DND-41 (cell line): Measurements from ENCODE around the gene LANCL3.

Experiments
- ATAC-seq: fragments of 200-7000 bp; cut with Tn5 transposase; 3 replicates; pipeline ENCODE4 v1.9.1; 2021; ENCODE audit warnings: low read depth; ENCODE audit not compliant: insufficient read depth
- DNase-seq: peaks from one replicate; pipeline ENCODE4 v3.0.0-alpha.2; 2020
- H2AFZ ChIP-seq: 2 replicates; pipeline ENCODE4 v1.6.0; 2012; ENCODE audit warnings: low read depth, low read length
- H3K27ac ChIP-seq: 2 replicates; pipeline ENCODE4 v1.5.1; 2012; ENCODE audit warnings: low read length, inconsistent platforms
- H3K27me3 ChIP-seq: fragments of 200-600 bp; sonication (generic); 2 replicates; pipeline ENCODE4 v1.6.0; 2012; ENCODE audit warnings: low read length, mild to moderate bottlenecking, inconsistent platforms; ENCODE audit not compliant: insufficient read depth, poor library complexity
- H3K36me3 ChIP-seq: 2 replicates; pipeline ENCODE4 v1.5.1; 2012; ENCODE audit warnings: low read length, inconsistent platforms; ENCODE audit not compliant: insufficient read depth
- H3K4me1 ChIP-seq: 2 replicates; pipeline ENCODE4 v1.5.1; 2012; ENCODE audit warnings: mild to moderate bottlenecking, low read length; ENCODE audit not compliant: insufficient read depth
- H3K4me2 ChIP-seq: 2 replicates; pipeline ENCODE4 v1.6.0; 2012; ENCODE audit warnings: mild to moderate bottlenecking, moderate library complexity, low read length, inconsistent platforms; ENCODE audit not compliant: insufficient read depth
- H3K4me3 ChIP-seq, 2 experiments: fragments of 200-600 bp in 1 of 2; shearing (Covaris generic) in 1 of 2; 2 replicates each; pipeline ENCODE4 v1.5.1; 2012 to 2016; ENCODE audit warnings: inconsistent platforms in 2 of 2, low read length in 2 of 2, mild to moderate bottlenecking in 2 of 2, low read depth in 1 of 2, moderate library complexity in 1 of 2
- H3K79me2 ChIP-seq: 2 replicates; pipeline ENCODE4 v1.6.0; 2012; ENCODE audit warnings: low read length, inconsistent platforms; ENCODE audit not compliant: insufficient read depth
- H3K9ac ChIP-seq: 2 replicates; pipeline ENCODE4 v1.6.0; 2012; ENCODE audit warnings: low read depth, mild to moderate bottlenecking, inconsistent platforms, low read length, moderate library complexity
- H3K9me3 ChIP-seq: 2 replicates; pipeline ENCODE4 v1.5.1; 2012; ENCODE audit warnings: low read length, moderate library complexity, mild to moderate bottlenecking, inconsistent platforms; ENCODE audit not compliant: insufficient read depth, severe bottlenecking
- H4K20me1 ChIP-seq: 2 replicates; pipeline ENCODE4 v1.6.0; 2012; ENCODE audit warnings: low read length; ENCODE audit not compliant: insufficient read depth
- EZH2 ChIP-seq: IDR thresholded peaks from 3 replicates; pipeline ENCODE4 v1.6.1; 2012; ENCODE audit warnings: borderline replicate concordance, low read depth, mild to moderate bottlenecking, moderate library complexity, low read length, inconsistent platforms; ENCODE audit not compliant: severe bottlenecking
- TF ChIP-seq, protein P1 (sequence below): IDR thresholded peaks from 2 replicates; pipeline ENCODE4 v1.5.1; 2012; ENCODE audit warnings: borderline replicate concordance, low read length, moderate library complexity, mild to moderate bottlenecking; ENCODE audit not compliant: poor library complexity, severe bottlenecking; ENCODE audit errors: extremely low read depth

The LANCL3 gene

DNA sequence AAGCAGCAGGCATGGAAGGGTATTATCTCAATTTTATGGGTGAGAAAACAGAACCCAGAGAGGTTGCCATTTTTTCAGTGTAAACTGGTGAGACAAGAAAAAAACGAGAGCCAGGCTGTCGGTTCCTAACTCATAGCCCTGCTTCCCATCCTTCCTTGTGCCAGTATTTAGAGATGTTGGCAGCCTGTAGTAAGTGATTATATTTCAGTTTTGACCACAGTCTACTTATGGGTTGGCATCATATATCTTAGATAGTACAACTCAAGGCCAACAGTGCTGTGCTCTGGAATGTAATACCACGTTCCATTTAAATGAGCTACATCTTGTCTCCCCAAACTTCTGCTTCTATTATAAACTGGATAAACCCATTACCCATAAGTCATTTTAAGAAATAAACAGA, 154.9 kb downstream of the LANCL3 start:
- no peak overlapping the region for H3K4me2 ChIP-seq
- H3K4me1 ChIP-seq, result no peaks in the 10 kb centered on the region
- no peaks in the 10 kb centered on the region for H4K20me1 ChIP-seq
- DNase-seq (no peak), ATAC-seq (no peak)
- no peaks in the 10 kb centered on the region for H3K9me3 ChIP-seq
- H3K79me2 ChIP-seq, result no peaks in the 10 kb centered on the region
- H3K4me3 ChIP-seq, result no peak overlapping the region
- H2AFZ ChIP-seq, result no peak overlapping the region
- H3K27ac ChIP-seq, result no peak overlapping the region
- H3K9ac ChIP-seq, result no peak overlapping the region
- TF ChIP-seq, protein P1, sequence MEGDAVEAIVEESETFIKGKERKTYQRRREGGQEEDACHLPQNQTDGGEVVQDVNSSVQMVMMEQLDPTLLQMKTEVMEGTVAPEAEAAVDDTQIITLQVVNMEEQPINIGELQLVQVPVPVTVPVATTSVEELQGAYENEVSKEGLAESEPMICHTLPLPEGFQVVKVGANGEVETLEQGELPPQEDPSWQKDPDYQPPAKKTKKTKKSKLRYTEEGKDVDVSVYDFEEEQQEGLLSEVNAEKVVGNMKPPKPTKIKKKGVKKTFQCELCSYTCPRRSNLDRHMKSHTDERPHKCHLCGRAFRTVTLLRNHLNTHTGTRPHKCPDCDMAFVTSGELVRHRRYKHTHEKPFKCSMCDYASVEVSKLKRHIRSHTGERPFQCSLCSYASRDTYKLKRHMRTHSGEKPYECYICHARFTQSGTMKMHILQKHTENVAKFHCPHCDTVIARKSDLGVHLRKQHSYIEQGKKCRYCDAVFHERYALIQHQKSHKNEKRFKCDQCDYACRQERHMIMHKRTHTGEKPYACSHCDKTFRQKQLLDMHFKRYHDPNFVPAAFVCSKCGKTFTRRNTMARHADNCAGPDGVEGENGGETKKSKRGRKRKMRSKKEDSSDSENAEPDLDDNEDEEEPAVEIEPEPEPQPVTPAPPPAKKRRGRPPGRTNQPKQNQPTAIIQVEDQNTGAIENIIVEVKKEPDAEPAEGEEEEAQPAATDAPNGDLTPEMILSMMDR, result no peak
- no peak for TF ChIP-seq EZH2
- H3K27me3 ChIP-seq, result no peaks in the 10 kb centered on the region
- H3K36me3 ChIP-seq, result no peaks in the 10 kb centered on the region
